Endothelial cell of umbilical vein (primary cell): Measurements from ENCODE around the gene GPS1. TPM values are rescaled to one million over a fixed set of nuclear protein-coding genes. Genes with fewer than 3 reads are reported as not detected.
A peak's percentile ranks its signal among the peaks of the same experiment; 100 is the strongest.

ENCODE experiments used
- BruUV-seq: library from RNA; stranded (reverse); fragments of 400-500 nt; replicated peaks from 2 replicates; lab custom pipeline; 2021; lab: Mats Ljungman, UMichigan
- CTCF ChIA-PET: fragments of 300-600, 350-600 bp; sonication (Branson Sonifier 250); formaldehyde crosslinking; loops from one replicate; lab custom pipeline; 2021; ENCODE audit warnings: antibody characterized with exemption, inconsistent platforms; lab: Charles Lee
- POLR2A ChIA-PET: fragments of 300-600, 350-600 bp; sonication (Branson Sonifier 250); formaldehyde crosslinking; loops from one replicate; lab custom pipeline; 2021; ENCODE audit warnings: antibody characterized with exemption, inconsistent platforms; lab: Charles Lee
- DNase-seq: peaks from one replicate; pipeline ENCODE4 v3.0.0-alpha.2; 2011; ENCODE audit warnings: low read depth, low spot score
- FAIRE-seq: peaks from 2 replicates; lab custom pipeline; 2011; peaks lifted over from hg19 to GRCh38; lab: Jason Lieb, UNC
- H2AFZ ChIP-seq: 2 replicates; pipeline ENCODE4 v1.6.0; 2012; ENCODE audit warnings: low read depth, low read length, control low read depth, inconsistent platforms
- H3K27ac ChIP-seq: 2 replicates; pipeline ENCODE4 v1.5.1; 2011; ENCODE audit warnings: low read depth, mild to moderate bottlenecking, control low read depth, low read length, moderate library complexity; ENCODE audit not compliant: insufficient read depth
- H3K27me3 ChIP-seq, 2 experiments: 2 replicates each; pipeline versions ENCODE4 v1.6.0 to v1.6.1; 2011; ENCODE audit warnings: low read length in 2 of 2, mixed read lengths in 1 of 2; ENCODE audit not compliant: control insufficient read depth in 2 of 2, insufficient read depth in 2 of 2
- H3K36me3 ChIP-seq, 2 experiments: 2 replicates in 1 of 2; 3 replicates in 1 of 2; pipeline ENCODE4 v1.5.1; 2011; ENCODE audit warnings: low read length in 2 of 2, mild to moderate bottlenecking in 1 of 2, moderate library complexity in 1 of 2; ENCODE audit not compliant: control insufficient read depth in 2 of 2, insufficient read depth in 2 of 2; ENCODE audit errors: extremely low read depth in 1 of 2
- H3K4me1 ChIP-seq: 3 replicates; pipeline ENCODE4 v1.5.1; 2011; ENCODE audit warnings: mild to moderate bottlenecking, low read length; ENCODE audit not compliant: control insufficient read depth, insufficient read depth; ENCODE audit errors: extremely low read depth
- H3K4me2 ChIP-seq: 2 replicates; pipeline ENCODE4 v1.6.1; 2011; ENCODE audit warnings: low read length, control low read depth, mixed read lengths; ENCODE audit not compliant: insufficient read depth
- H3K4me3 ChIP-seq, 3 experiments: fragments of 200-600 bp in 1 of 3; sonication (generic), shearing (Covaris generic) in 1 of 3; replicated peaks in 1 of 3; 2 replicates each; pipeline ENCODE4 v1.5.1; 2011 to 2016; ENCODE audit warnings: control low read depth in 3 of 3, low read length in 3 of 3, mild to moderate bottlenecking in 2 of 3, inconsistent platforms in 1 of 3, low read depth in 1 of 3, moderate library complexity in 1 of 3; ENCODE audit not compliant: insufficient read depth in 1 of 3
- H3K79me2 ChIP-seq: 2 replicates; pipeline ENCODE4 v1.6.0; 2012; ENCODE audit warnings: low read length, inconsistent platforms; ENCODE audit not compliant: control insufficient read depth, insufficient read depth
- H3K9ac ChIP-seq: replicated peaks from 2 replicates; pipeline ENCODE3; 2011; ENCODE audit warnings: low read length, control low read depth; ENCODE audit not compliant: insufficient read depth; ENCODE audit errors: extremely low read depth
- H3K9me1 ChIP-seq: replicated peaks from 3 replicates; pipeline ENCODE4 v1.6.0; 2011; ENCODE audit warnings: mild to moderate bottlenecking, low read length; ENCODE audit not compliant: control insufficient read depth, insufficient read depth; ENCODE audit errors: extremely low read depth
- H3K9me3 ChIP-seq: replicated peaks from 2 replicates; pipeline ENCODE4 v1.5.1; 2012; ENCODE audit warnings: low read length, inconsistent platforms; ENCODE audit not compliant: control insufficient read depth, insufficient read depth
- H4K20me1 ChIP-seq: replicated peaks from 2 replicates; pipeline ENCODE3; 2011; ENCODE audit warnings: mild to moderate bottlenecking, low read length; ENCODE audit not compliant: control insufficient read depth, insufficient read depth; ENCODE audit errors: extremely low read depth
- MYC ChIP-seq: IDR thresholded peaks from one replicate; pipeline ENCODE4 v1.6.1; 2011; ENCODE audit warnings: mild to moderate bottlenecking, low read depth, low read length
- dilution Hi-C: fragments of 300-500 bp; cut with MboI; formaldehyde crosslinking; loops from one replicate; pipeline ENCODE4 v1.15.0; 2019; ENCODE audit warnings: low sequenced_read_pairs; ENCODE audit not compliant: extremely low pct_ligation_motif_present
- intact Hi-C: fragments of 100-400 bp; cut with micrococcal nuclease; formaldehyde crosslinking; loops from one replicate; pipeline ENCODE4 v1.10.0; 2022
- polyA plus RNA-seq, 4 experiments: library from polyadenylated mRNA; depleted of rRNA in 3 of 4; stranded (reverse) in 3 of 4; unstranded in 1 of 4; fragments of >200 nt; gene quantifications; 2 replicates each; pipeline versions ENCODE4 v1.2.1 to v1.2.3, GENCODE V29; 2011 to 2012; ENCODE audit warnings: missing spikeins in 1 of 4
- total RNA-seq: library from RNA; stranded (reverse); gene quantifications from 2 replicates; pipeline ENCODE4 v1.2.3, GENCODE V29; 2021

Gene GPS1
- total and polyA plus RNA-seq, 2 donors (not counting 3 experiments of a cell fraction or from before 2014, with no cell fraction given): 116 to 178 TPM

DNA sequence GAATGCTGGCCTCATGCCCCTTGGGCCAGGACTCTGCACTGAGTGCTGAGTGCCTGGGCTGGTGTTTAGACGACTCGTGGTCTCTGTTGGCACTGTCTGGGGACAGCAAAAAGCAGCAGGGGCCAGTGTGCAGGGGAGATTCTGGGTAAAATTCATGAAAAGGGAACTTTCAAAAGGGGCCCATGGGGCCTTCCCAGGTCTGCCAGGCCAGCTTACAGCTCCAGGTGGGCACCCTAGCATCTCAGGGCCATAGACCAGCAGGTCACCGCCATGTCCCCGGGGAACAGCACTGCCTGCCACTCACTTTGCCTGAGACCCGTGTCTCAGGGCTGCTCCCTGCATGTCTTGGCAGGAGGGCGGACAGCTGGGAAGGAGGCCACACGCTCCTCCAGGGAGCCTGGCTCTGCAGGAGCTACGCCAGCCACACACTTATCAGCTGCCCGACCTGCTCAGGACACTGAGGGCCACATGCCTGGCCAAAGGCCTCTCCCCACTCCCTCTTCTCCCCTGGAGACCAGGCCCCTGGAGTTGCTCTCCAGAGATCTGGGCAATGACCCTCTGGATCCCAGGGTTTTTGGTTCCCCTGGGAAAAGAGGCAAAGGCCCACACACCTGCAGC lies 55.1 kb downstream of the GPS1 start:
- Histone ChIP-seq H4K20me1 (no peaks in the 10 kb centered on the region), H3K9ac (peak overlapping the region; percentile 3), H2AFZ (peak overlapping the region; percentile 43), H3K4me3 (no peak overlapping the region), H3K27ac (peak overlapping the region; percentile 9), H3K79me2 (no peaks in the 10 kb centered on the region), H3K9me3 (no peaks in the 10 kb centered on the region), H3K27me3 (no peaks in the 10 kb centered on the region), H3K36me3 (no peaks in the 10 kb centered on the region), H3K4me1 (peaks cover 10% of the 10 kb centered on the region), H3K4me2 (peak overlapping the region; percentile 37), H3K9me1 (no peaks in the 10 kb centered on the region)
- FAIRE-seq (no peak), DNase-seq (no peak)
- BruUV-seq: no TSS peak
- no peak for TF ChIP-seq MYC
- ChIA-PET CTCF (interaction anchor here (1.1 to 2.5 kb wide), 7 partner anchors 35 to 228 kb away, joined by 3 to 17 read pairs (median 4); no protein-coding TSS in a partner anchor), POLR2A (interaction anchor here (1.8 kb wide), 1 partner anchor 9 kb away, joined by 9 read pairs; the partner anchor contains the start of gene FASN)
- intact Hi-C loops: loop anchor here (1.0 kb wide), 1 partner anchor 48 kb away; no protein-coding TSS in a partner anchor
- dilution Hi-C loops: no loop called here

Other genes starting within 250 kb of the GPS1 start
- gene GCGR, start 247.7 kb upstream of the GPS1 start, total RNA-seq: not detected in 2 replicates
- not detected in 2 replicates for gene GCGR, start 247.7 kb upstream of the GPS1 start, polyA plus RNA-seq
- 121 and 129 TPM in 2 replicates for gene MCRIP1, start 218.6 kb upstream of the GPS1 start, total RNA-seq
- gene MCRIP1, start 218.6 kb upstream of the GPS1 start, polyA plus RNA-seq: 205 and 281 TPM in 2 replicates
- not detected in 2 replicates for gene PPP1R27, start 216.8 kb upstream of the GPS1 start, total RNA-seq
- gene PPP1R27, start 216.8 kb upstream of the GPS1 start, polyA plus RNA-seq: not detected in 2 replicates
- 872 and 988 TPM in 2 replicates for gene P4HB, start 191.4 kb upstream of the GPS1 start, total RNA-seq
- 156 and 201 TPM in 2 replicates for gene P4HB, start 191.4 kb upstream of the GPS1 start, polyA plus RNA-seq
- gene ARHGDIA, start 180.6 kb upstream of the GPS1 start, total RNA-seq: 617 and 645 TPM in 2 replicates
- gene ARHGDIA, start 180.6 kb upstream of the GPS1 start, polyA plus RNA-seq: 358 and 487 TPM in 2 replicates
- 175 and 183 TPM in 2 replicates for gene ALYREF, start 160.3 kb upstream of the GPS1 start, total RNA-seq
- 92.0 and 101 TPM in 2 replicates for gene ALYREF, start 160.3 kb upstream of the GPS1 start, polyA plus RNA-seq
- 126 and 128 TPM in 2 replicates for gene ANAPC11, start 160.2 kb upstream of the GPS1 start, total RNA-seq
- gene ANAPC11, start 160.2 kb upstream of the GPS1 start, polyA plus RNA-seq: 801 and 844 TPM in 2 replicates
- 0.42 TPM in 1 of 2 replicates, not detected in the other for gene NPB, start 149.7 kb upstream of the GPS1 start, total RNA-seq
- 0.33 and 0.81 TPM in 2 replicates for gene NPB, start 149.7 kb upstream of the GPS1 start, polyA plus RNA-seq
- gene PCYT2, start 140.5 kb upstream of the GPS1 start, total RNA-seq: 52.3 and 57.1 TPM in 2 replicates
- 52.0 and 54.6 TPM in 2 replicates for gene PCYT2, start 140.5 kb upstream of the GPS1 start, polyA plus RNA-seq
- gene SIRT7, start 133.7 kb upstream of the GPS1 start, total RNA-seq: 24.3 and 28.8 TPM in 2 replicates
- gene SIRT7, start 133.7 kb upstream of the GPS1 start, polyA plus RNA-seq: 9.5 and 11.6 TPM in 2 replicates
- 30.5 and 35.0 TPM in 2 replicates for gene MAFG, start 124.2 kb upstream of the GPS1 start, total RNA-seq
- 27.6 and 28.0 TPM in 2 replicates for gene MAFG, start 124.2 kb upstream of the GPS1 start, polyA plus RNA-seq
- 77.7 and 85.3 TPM in 2 replicates for gene PYCR1, start 114.6 kb upstream of the GPS1 start, total RNA-seq
- gene PYCR1, start 114.6 kb upstream of the GPS1 start, polyA plus RNA-seq: 94.8 and 124 TPM in 2 replicates
- not detected in 2 replicates for gene MYADML2, start 104.7 kb upstream of the GPS1 start, total RNA-seq
- not detected in 2 replicates for gene MYADML2, start 104.7 kb upstream of the GPS1 start, polyA plus RNA-seq
- not detected in 2 replicates for gene NOTUM, start 90.7 kb upstream of the GPS1 start, total RNA-seq
- not detected in 2 replicates for gene NOTUM, start 90.7 kb upstream of the GPS1 start, polyA plus RNA-seq
- 30.9 and 36.5 TPM in 2 replicates for gene ASPSCR1, start 74.3 kb upstream of the GPS1 start, total RNA-seq
- gene ASPSCR1, start 74.3 kb upstream of the GPS1 start, polyA plus RNA-seq: 24.8 and 30.4 TPM in 2 replicates
- 56.2 and 68.0 TPM in 2 replicates for gene CENPX, start 29.0 kb upstream of the GPS1 start, total RNA-seq
- gene CENPX, start 29.0 kb upstream of the GPS1 start, polyA plus RNA-seq: 67.2 and 67.6 TPM in 2 replicates
- 18.6 and 22.9 TPM in 2 replicates for gene LRRC45, start 28.6 kb upstream of the GPS1 start, total RNA-seq
- gene LRRC45, start 28.6 kb upstream of the GPS1 start, polyA plus RNA-seq: 7.6 and 8.1 TPM in 2 replicates
- 34.1 and 35.4 TPM in 2 replicates for gene RAC3, start 20.2 kb upstream of the GPS1 start, total RNA-seq
- 56.0 and 91.1 TPM in 2 replicates for gene RAC3, start 20.2 kb upstream of the GPS1 start, polyA plus RNA-seq
- gene DCXR, start 14.2 kb upstream of the GPS1 start, total RNA-seq: 75.2 and 93.0 TPM in 2 replicates
- gene DCXR, start 14.2 kb upstream of the GPS1 start, polyA plus RNA-seq: 178 and 241 TPM in 2 replicates
- gene RFNG, start 87 bp upstream of the GPS1 start, total RNA-seq: 33.7 and 36.9 TPM in 2 replicates
- 40.0 and 59.2 TPM in 2 replicates for gene RFNG, start 87 bp upstream of the GPS1 start, polyA plus RNA-seq
- 90.3 and 92.9 TPM in 2 replicates for gene DUS1L, start 13.9 kb downstream of the GPS1 start, total RNA-seq
- gene DUS1L, start 13.9 kb downstream of the GPS1 start, polyA plus RNA-seq: 60.1 and 63.1 TPM in 2 replicates
- gene FASN, start 46.3 kb downstream of the GPS1 start, total RNA-seq: 351 and 360 TPM in 2 replicates
- 101 and 130 TPM in 2 replicates for gene FASN, start 46.3 kb downstream of the GPS1 start, polyA plus RNA-seq
- gene CCDC57, start 160.9 kb downstream of the GPS1 start, total RNA-seq: 31.6 and 40.9 TPM in 2 replicates
- 18.6 and 19.7 TPM in 2 replicates for gene CCDC57, start 160.9 kb downstream of the GPS1 start, polyA plus RNA-seq
- gene SLC16A3, start 177.1 kb downstream of the GPS1 start, total RNA-seq: 171 and 229 TPM in 2 replicates
- 95.9 and 140 TPM in 2 replicates for gene SLC16A3, start 177.1 kb downstream of the GPS1 start, polyA plus RNA-seq
- 143 and 155 TPM in 2 replicates for gene CSNK1D, start 221.8 kb downstream of the GPS1 start, total RNA-seq
- gene CSNK1D, start 221.8 kb downstream of the GPS1 start, polyA plus RNA-seq: 123 and 127 TPM in 2 replicates